ENCODE results near the gene YWHAQ. TPM values are rescaled to one million over a fixed set of nuclear protein-coding genes. Genes with fewer than 3 reads are reported as not detected.

Gene YWHAQ
- total RNA-seq, 4 donors from 2014 or later, result 223 to 239 (median 230) TPM

- H3K4me3 ChIP-seq, result no peak overlapping the region
- TF ChIP-seq EP300 (IDR thresholded peaks at IDR 0.05) (no peak), CTCF (IDR thresholded peaks at IDR 0.05) (no peak), POLR2A (IDR thresholded peaks at IDR 0.05; ENCODE audit: low read depth) (no peak), POLR2AphosphoS5 (IDR thresholded peaks at IDR 0.05) (no peak)
- intact Hi-C loops (cut with DNase I), result no loop called here
- H3K4me1 ChIP-seq, result peaks cover 54 to 82% (median 78%) of the 10 kb centered on the region in 4 donors
- peaks cover 0 to 7% (median 2%) of the 10 kb centered on the region in 4 donors for H3K36me3 ChIP-seq
- no peak overlapping the region for H3K27ac ChIP-seq (replicated peaks in 1 of 4)
- no peaks in the 10 kb centered on the region for H3K9me3 ChIP-seq
- H3K27me3 ChIP-seq, result no peaks in the 10 kb centered on the region
- DNase-seq (ENCODE audit: extremely low spot score), result no peak
- 79% methylated on average over 4 of the region's 4 CpGs for WGBS
Measured at GRCh38 chr2:9618410-9618809, 12.4 kb downstream of the YWHAQ start.

GRCh38 chr2:9617749-9618148 is 13.0 kb downstream of the YWHAQ start:
- Histone ChIP-seq H3K4me1 (peaks cover 61 to 82% (median 78%) of the 10 kb centered on the region in 4 donors), H3K4me3 (no peak overlapping the region), H3K9me3 (no peaks in the 10 kb centered on the region), H3K27ac (replicated peaks in 1 of 4) (no peak overlapping the region), H3K27me3 (no peaks in the 10 kb centered on the region), H3K36me3 (peaks cover 0 to 3% (median 0%) of the 10 kb centered on the region in 4 donors)
- WGBS, result 47% methylated on average over 1 of the region's 1 CpG
- intact Hi-C loops (cut with DNase I), result no loop called here
- TF ChIP-seq POLR2A (IDR thresholded peaks at IDR 0.05; ENCODE audit: low read depth) (no peak), POLR2AphosphoS5 (IDR thresholded peaks at IDR 0.05) (no peak), CTCF (IDR thresholded peaks at IDR 0.05) (no peak), EP300 (IDR thresholded peaks at IDR 0.05) (no peak)
- DNase-seq (ENCODE audit: extremely low spot score), result no peak

GRCh38 chr2:9617296-9617695 is 13.5 kb downstream of the YWHAQ start:
- 95% methylated on average over 5 of the region's 5 CpGs for WGBS
- H3K27ac ChIP-seq (replicated peaks in 1 of 4), result no peak overlapping the region
- no peak overlapping the region for H3K4me3 ChIP-seq
- peaks cover 0 to 3% (median 0%) of the 10 kb centered on the region in 4 donors for H3K36me3 ChIP-seq
- H3K4me1 ChIP-seq, result peaks cover 66 to 82% (median 78%) of the 10 kb centered on the region in 4 donors
- intact Hi-C loops (cut with DNase I), result no loop called here
- no peak for DNase-seq (ENCODE audit: extremely low spot score)
- TF ChIP-seq POLR2AphosphoS5 (IDR thresholded peaks at IDR 0.05), result no peak
- no peak for TF ChIP-seq EP300 (IDR thresholded peaks at IDR 0.05)
- TF ChIP-seq CTCF (IDR thresholded peaks at IDR 0.05), result no peak
- TF ChIP-seq POLR2A (IDR thresholded peaks at IDR 0.05; ENCODE audit: low read depth), result no peak
- no peaks in the 10 kb centered on the region for H3K27me3 ChIP-seq
- no peaks in the 10 kb centered on the region for H3K9me3 ChIP-seq

- 66% methylated on average over 3 of the region's 3 CpGs for WGBS
- H3K4me1 ChIP-seq, result peaks cover 61 to 87% (median 83%) of the 10 kb centered on the region in 4 donors
- H3K27ac ChIP-seq (replicated peaks in 1 of 4), result no peak overlapping the region
- TF ChIP-seq CTCF (IDR thresholded peaks at IDR 0.05), result no peak
- TF ChIP-seq EP300 (IDR thresholded peaks at IDR 0.05), result no peak
- TF ChIP-seq POLR2AphosphoS5 (IDR thresholded peaks at IDR 0.05), result no peak
- TF ChIP-seq POLR2A (IDR thresholded peaks at IDR 0.05; ENCODE audit: low read depth), result no peak
- peaks cover 0 to 3% (median 0%) of the 10 kb centered on the region in 4 donors for H3K36me3 ChIP-seq
- no peaks in the 10 kb centered on the region for H3K9me3 ChIP-seq
- intact Hi-C loops (cut with DNase I), result no loop called here
- no peak overlapping the region for H3K4me3 ChIP-seq
- DNase-seq (ENCODE audit: extremely low spot score), result no peak
- no peaks in the 10 kb centered on the region for H3K27me3 ChIP-seq
Measured at GRCh38 chr2:9614562-9614961, 16.2 kb downstream of the YWHAQ start.

GRCh38 chr2:9613291-9613690 is 17.5 kb downstream of the YWHAQ start:
- DNase-seq (ENCODE audit: extremely low spot score), result no peak
- TF ChIP-seq POLR2AphosphoS5 (IDR thresholded peaks at IDR 0.05) (no peak), CTCF (IDR thresholded peaks at IDR 0.05) (no peak), EP300 (IDR thresholded peaks at IDR 0.05) (no peak), POLR2A (IDR thresholded peaks at IDR 0.05; ENCODE audit: low read depth) (no peak)
- Histone ChIP-seq H3K27ac (replicated peaks in 1 of 4) (peak overlapping the region in 2 of 4 donors; percentile 2 to 16), H3K4me1 (peaks cover 63 to 87% (median 83%) of the 10 kb centered on the region in 4 donors), H3K36me3 (peaks cover 0 to 3% (median 0%) of the 10 kb centered on the region in 4 donors), H3K9me3 (no peaks in the 10 kb centered on the region), H3K27me3 (no peaks in the 10 kb centered on the region), H3K4me3 (no peak overlapping the region)
- WGBS, result 78% methylated on average over 1 of the region's 1 CpG
- intact Hi-C loops (cut with DNase I), result no loop called here
